ENCODE measurements around the gene VPS37D. TPM values are rescaled to one million over a fixed set of nuclear protein-coding genes. Genes with fewer than 3 reads are reported as not detected.
"Not testable (repeated sequence)": the region's sequence is repeated elsewhere in the genome, so short reads cannot be mapped to it uniquely, and the experiment has no call there.

The VPS37D gene
- total and polyA plus RNA-seq, 10 of the 15 experiments (the other 5 are each of a cell fraction or from before 2014, with no cell fraction given) = 0.10 to 0.45 (median 0.16) TPM; not detected in 6

DNA sequence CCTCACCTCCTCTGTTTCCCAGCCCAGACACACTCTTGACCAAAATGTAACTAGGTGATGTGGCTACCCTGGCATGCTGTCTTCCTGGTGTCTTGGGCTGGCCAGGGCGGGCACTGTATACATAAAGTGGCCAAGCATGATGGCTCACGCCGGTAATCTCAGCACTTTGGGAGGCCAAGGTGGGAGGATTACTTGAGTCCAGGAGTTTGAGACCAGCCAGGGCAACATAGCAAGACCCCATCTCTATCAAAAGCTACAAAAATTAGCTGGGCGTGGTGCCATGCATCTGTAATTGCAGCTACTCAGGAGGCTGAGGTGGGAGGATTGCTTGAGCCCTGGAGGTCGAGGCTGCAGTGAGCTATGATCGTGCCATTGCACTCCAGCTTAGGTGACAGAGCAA is 45.7 kb downstream of the VPS37D start:
- CTCF ChIA-PET = interaction anchor here (0.9 to 2.5 kb wide), 2 partner anchors 11 to 106 kb away, joined by 3 to 6 read pairs; no protein-coding TSS in a partner anchor
- in situ Hi-C loops (cut with MboI) = not testable (repeated sequence)

DNA sequence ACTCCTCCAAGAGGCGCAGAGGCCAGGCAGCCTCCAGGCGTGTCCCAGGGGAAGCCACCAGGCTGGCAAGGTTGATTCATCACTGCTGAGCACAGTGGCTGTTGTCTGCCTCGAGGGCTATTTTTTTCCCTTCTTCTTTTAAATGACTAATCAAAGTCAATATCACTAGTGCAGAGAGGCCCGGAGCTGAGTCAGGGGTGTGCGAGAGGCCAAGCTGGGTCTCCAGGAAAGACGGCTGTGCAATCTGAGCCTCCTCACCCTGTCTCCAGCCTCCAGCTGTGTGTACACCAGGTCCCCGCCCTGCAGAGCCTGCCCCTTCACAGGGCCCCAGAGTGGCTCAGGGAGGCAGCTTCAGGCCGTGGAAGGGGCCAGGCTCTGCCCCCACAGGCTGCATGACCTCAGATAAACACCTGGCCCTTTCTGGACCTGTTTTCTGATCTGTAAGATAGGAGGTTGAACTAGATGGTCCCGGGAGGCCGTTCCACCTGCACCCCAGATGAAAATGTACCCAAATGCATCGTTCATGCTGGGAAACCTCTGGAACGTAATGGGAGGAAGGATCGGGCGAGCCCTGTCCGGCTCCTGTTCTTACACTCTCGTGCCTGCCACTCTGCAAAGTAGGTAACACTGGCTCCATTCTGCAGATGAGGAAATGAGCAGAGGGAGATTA is 48.2 kb downstream of the VPS37D start:
- Histone ChIP-seq H3K4me3 (no peak overlapping the region), H3K36me3 (ENCODE audit: control insufficient read depth in 2 of 2, insufficient read depth in 2 of 2, low read length in 1 of 2) (no peaks in the 10 kb centered on the region), H3K27me3 (replicated peaks in 1 of 2; ENCODE audit: control insufficient read depth in 2 of 2, insufficient read depth in 2 of 2, low read length in 1 of 2) (no peaks in the 10 kb centered on the region), H3K4me1 (ENCODE audit: control insufficient read depth, insufficient read depth, low read length) (peaks cover 12% of the 10 kb centered on the region), H3K79me2 (ENCODE audit: control insufficient read depth, insufficient read depth, low read length) (no peaks in the 10 kb centered on the region), H3K9me3 (replicated peaks; ENCODE audit: control insufficient read depth, insufficient read depth, low read length) (no peaks in the 10 kb centered on the region), H3K27ac (ENCODE audit: control insufficient read depth, insufficient read depth) (no peak overlapping the region), H4K20me1 (ENCODE audit: control insufficient read depth, insufficient read depth) (0 out of 2 replicates have a peak, but pooled peaks cover 4% of the 10 kb centered on the region), H2AFZ (ENCODE audit: control insufficient read depth, low read depth, low read length) (no peak overlapping the region), H3K9ac (ENCODE audit: control insufficient read depth, insufficient read depth, low read length) (no peak overlapping the region), H3K4me2 (ENCODE audit: control insufficient read depth, insufficient read depth) (no peak overlapping the region)
- RAD21 ChIA-PET (ENCODE audit: unreplicated experiment) = interaction anchor here (1.7 kb wide), 1 partner anchor 109 kb away, joined by 4 read pairs; no protein-coding TSS in a partner anchor
- CTCF ChIA-PET = interaction anchor here (0.7 kb wide), 1 partner anchor 30 kb away, joined by 3 read pairs; no protein-coding TSS in a partner anchor
- intact Hi-C loops (cut with micrococcal nuclease; ENCODE audit: unreplicated experiment) = no loop called here
- WGBS (ENCODE audit: insufficient coverage, insufficient replicate concordance, low lambda C conversion rate, missing lambda C conversion rate) = 31% methylated on average over 16 of the region's 16 CpGs
- FAIRE-seq (no peak), DNase-seq (ENCODE audit: low read depth, low spot score) (no peak), ATAC-seq (peak; percentile 40)
- in situ Hi-C loops (cut with MboI) = no loop called here
- SMC1A ChIA-PET (ENCODE audit: uncharacterized antibody, unreplicated experiment) = interaction anchor here (0.7 kb wide), 1 partner anchor 263 kb away, joined by 3 read pairs; no protein-coding TSS in a partner anchor
- BruUV-seq (replicated peaks) = no TSS peak
- POLR2A ChIA-PET = no interaction called here
- 0 out of 2 replicates have a peak, but pooled peaks have one; percentile 10 for TF ChIP-seq TCF3 (IDR thresholded peaks at IDR 0.05; ENCODE audit: borderline replicate concordance, insufficient read depth, low read depth, low read length)
- no peak for TF ChIP-seq RBBP5 (conservative IDR thresholded peaks at IDR 0.05)

More for the DNA sequence above, 45.7 kb downstream of the VPS37D start:
- WGBS (ENCODE audit: insufficient coverage, insufficient replicate concordance, low lambda C conversion rate, missing lambda C conversion rate) = 53% methylated on average over 6 of the region's 6 CpGs
- FAIRE-seq; BruUV-seq (replicated peaks); ATAC-seq; H3K4me2 ChIP-seq (ENCODE audit: control insufficient read depth, insufficient read depth); H3K4me3 ChIP-seq; intact Hi-C loops (cut with micrococcal nuclease; ENCODE audit: unreplicated experiment); H3K9me3 ChIP-seq (replicated peaks; ENCODE audit: control insufficient read depth, insufficient read depth, low read length); H3K9ac ChIP-seq (ENCODE audit: control insufficient read depth, insufficient read depth, low read length); H4K20me1 ChIP-seq (ENCODE audit: control insufficient read depth, insufficient read depth); H3K27me3 ChIP-seq (replicated peaks in 1 of 2; ENCODE audit: control insufficient read depth in 2 of 2, insufficient read depth in 2 of 2, low read length in 1 of 2); H3K79me2 ChIP-seq (ENCODE audit: control insufficient read depth, insufficient read depth, low read length); H2AFZ ChIP-seq (ENCODE audit: control insufficient read depth, low read depth, low read length); DNase-seq (ENCODE audit: low read depth, low spot score); RAD21 ChIA-PET (ENCODE audit: unreplicated experiment); SMC1A ChIA-PET (ENCODE audit: uncharacterized antibody, unreplicated experiment); H3K36me3 ChIP-seq (ENCODE audit: control insufficient read depth in 2 of 2, insufficient read depth in 2 of 2, low read length in 1 of 2); H3K27ac ChIP-seq (ENCODE audit: control insufficient read depth, insufficient read depth): not testable (repeated sequence)
- H3K4me1 ChIP-seq (ENCODE audit: control insufficient read depth, insufficient read depth, low read length) = peaks cover 10% of the 10 kb centered on the region
- POLR2A ChIA-PET = interaction anchor here (0.5 kb wide), 1 partner anchor 1333 kb away, joined by 4 read pairs; no protein-coding TSS in a partner anchor

Data from GM12878 (cell line).